ENCODE measurements around the gene CD6.
"Not testable (repeated sequence)": the region's sequence is repeated elsewhere in the genome, so short reads cannot be mapped to it uniquely, and the experiment has no call there.

The CD6 gene

GRCh38 chr11:60951904-60952741, 19.4 kb upstream of the CD6 start, which contains the start of gene SLC15A3:
Gene SLC15A3, minus strand, starts transcription at chr11:60952176. Its CDS starts 625 bp downstream, at chr11:60951551.
- in situ Hi-C loops (cut with HindIII; ENCODE audit: low sequenced_read_pairs) = no loop called here

- in situ Hi-C loops (cut with HindIII; ENCODE audit: low sequenced_read_pairs) = no loop called here
These were observed 18.7 kb upstream of the CD6 start for GRCh38 chr11:60952742-60953170.

GRCh38 chr11:60953781-60954180, 17.7 kb upstream of the CD6 start:
- in situ Hi-C loops (cut with HindIII; ENCODE audit: low sequenced_read_pairs) = no loop called here

- in situ Hi-C loops (cut with HindIII; ENCODE audit: low sequenced_read_pairs) = no loop called here
These were observed 17.1 kb upstream of the CD6 start for GRCh38 chr11:60954421-60954820.

GRCh38 chr11:60955571-60955970, 15.9 kb upstream of the CD6 start:
- in situ Hi-C loops (cut with HindIII; ENCODE audit: low sequenced_read_pairs) = no loop called here

GRCh38 chr11:60957188-60957587, 14.3 kb upstream of the CD6 start:
- in situ Hi-C loops (cut with HindIII; ENCODE audit: low sequenced_read_pairs) = no loop called here

- in situ Hi-C loops (cut with HindIII; ENCODE audit: low sequenced_read_pairs) = no loop called here
These were observed 12.0 kb upstream of the CD6 start for GRCh38 chr11:60959431-60959830.

- in situ Hi-C loops (cut with HindIII; ENCODE audit: low sequenced_read_pairs) = no loop called here
These were observed 11.1 kb upstream of the CD6 start for GRCh38 chr11:60960405-60960804.

GRCh38 chr11:60964801-60965200, 6.7 kb upstream of the CD6 start:
- in situ Hi-C loops (cut with HindIII; ENCODE audit: low sequenced_read_pairs) = no loop called here

GRCh38 chr11:60966890-60967289, 4.6 kb upstream of the CD6 start:
- in situ Hi-C loops (cut with HindIII; ENCODE audit: low sequenced_read_pairs) = no loop called here

- in situ Hi-C loops (cut with HindIII; ENCODE audit: low sequenced_read_pairs) = no loop called here
These were observed 3.3 kb upstream of the CD6 start for GRCh38 chr11:60968223-60968622.

- in situ Hi-C loops (cut with HindIII; ENCODE audit: low sequenced_read_pairs) = no loop called here
These were observed 1.1 kb upstream of the CD6 start for GRCh38 chr11:60970369-60970774.

GRCh38 chr11:60970890-60971289, 590 bp upstream of the CD6 start:
- in situ Hi-C loops (cut with HindIII; ENCODE audit: low sequenced_read_pairs) = no loop called here

GRCh38 chr11:60972182-60973030, 926 bp downstream of the CD6 start:
- in situ Hi-C loops (cut with HindIII; ENCODE audit: low sequenced_read_pairs) = no loop called here

GRCh38 chr11:60973699-60974098, 2.2 kb downstream of the CD6 start:
- in situ Hi-C loops (cut with HindIII; ENCODE audit: low sequenced_read_pairs) = no loop called here

GRCh38 chr11:60974316-60974715, 2.8 kb downstream of the CD6 start:
- in situ Hi-C loops (cut with HindIII; ENCODE audit: low sequenced_read_pairs) = not testable (repeated sequence)

GRCh38 chr11:60974726-60975125, 3.2 kb downstream of the CD6 start:
- in situ Hi-C loops (cut with HindIII; ENCODE audit: low sequenced_read_pairs) = no loop called here

GRCh38 chr11:60977224-60977623, 5.7 kb downstream of the CD6 start:
- in situ Hi-C loops (cut with HindIII; ENCODE audit: low sequenced_read_pairs) = no loop called here

GRCh38 chr11:60977836-60978235, 6.4 kb downstream of the CD6 start:
- in situ Hi-C loops (cut with HindIII; ENCODE audit: low sequenced_read_pairs) = no loop called here

GRCh38 chr11:60978546-60979380, 7.3 kb downstream of the CD6 start:
- in situ Hi-C loops (cut with HindIII; ENCODE audit: low sequenced_read_pairs) = no loop called here

GRCh38 chr11:60981515-60981914, 10.0 kb downstream of the CD6 start:
- in situ Hi-C loops (cut with HindIII; ENCODE audit: low sequenced_read_pairs) = loop anchor here (5.0 kb wide), 1 partner anchor 96 kb away; no protein-coding TSS in a partner anchor
